Hepatocyte (in vitro differentiated cells): ENCODE data around the gene HIRIP3. TPM values are rescaled to one million over a fixed set of nuclear protein-coding genes. Genes with fewer than 3 reads are reported as not detected.
A peak's percentile ranks its signal among the peaks of the same experiment; 100 is the strongest.

Experiments used
- DNase-seq: peaks from one replicate; pipeline ENCODE4 v3.0.0-alpha.2; 2016; ENCODE audit warnings: low spot score
- H2AFZ ChIP-seq: fragments of 200-600 bp; sonication (generic); 2 replicates; pipeline ENCODE4 v1.6.0; 2016; ENCODE audit warnings: antibody characterized with exemption, mild to moderate bottlenecking
- H3K27ac ChIP-seq: fragments of 200-600 bp; sonication (generic); 2 replicates; pipeline ENCODE4 v1.5.1; 2016; ENCODE audit warnings: mild to moderate bottlenecking
- H3K27me3 ChIP-seq: fragments of 200-600 bp; sonication (generic); 2 replicates; pipeline ENCODE4 v1.6.1; 2016
- H3K36me3 ChIP-seq: fragments of 200-600 bp; sonication (generic); replicated peaks from 2 replicates; pipeline ENCODE4 v1.5.1; 2016; ENCODE audit warnings: low read depth; ENCODE audit not compliant: insufficient read depth
- H3K4me1 ChIP-seq: fragments of 200-600 bp; sonication (generic); 2 replicates; pipeline ENCODE4 v1.5.1; 2016; ENCODE audit warnings: mild to moderate bottlenecking, moderate library complexity; ENCODE audit not compliant: insufficient read depth
- H3K4me2 ChIP-seq: fragments of 200-600 bp; sonication (generic); 2 replicates; pipeline ENCODE4 v1.6.0; 2016
- H3K4me3 ChIP-seq: fragments of 200-600 bp; sonication (generic); 2 replicates; pipeline ENCODE4 v1.5.1; 2016; ENCODE audit warnings: mild to moderate bottlenecking
- H3K79me2 ChIP-seq: fragments of 200-600 bp; sonication (generic); 2 replicates; pipeline ENCODE4 v1.6.0; 2017; ENCODE audit warnings: mild to moderate bottlenecking
- H3K9me2 ChIP-seq: fragments of 200-600 bp; sonication (generic); replicated peaks from 2 replicates; pipeline ENCODE4 v1.6.0; 2017; ENCODE audit warnings: mild to moderate bottlenecking; ENCODE audit not compliant: insufficient read depth
- H3K9me3 ChIP-seq: fragments of 200-600 bp; sonication (generic); 2 replicates; pipeline ENCODE4 v1.5.1; 2016; ENCODE audit warnings: low read depth, mild to moderate bottlenecking
- H4K20me1 ChIP-seq: fragments of 200-600 bp; sonication (generic); 2 replicates; pipeline ENCODE4 v1.6.0; 2016; ENCODE audit warnings: mild to moderate bottlenecking; ENCODE audit not compliant: insufficient read depth, poor library complexity, severe bottlenecking
- CTCF ChIP-seq: fragments of 200-600 bp; sonication (generic); IDR thresholded peaks from 2 replicates; pipeline ENCODE4 v1.5.1; 2016; ENCODE audit warnings: antibody characterized with exemption, mild to moderate bottlenecking; ENCODE audit not compliant: poor library complexity
- EZH2 ChIP-seq: fragments of 200-600 bp; sonication (generic); IDR thresholded peaks from 2 replicates; pipeline ENCODE4 v1.6.1; 2016; ENCODE audit warnings: antibody characterized with exemption, mild to moderate bottlenecking, borderline replicate concordance
- EZH2phosphoT487 ChIP-seq: fragments of 200-600 bp; sonication (generic); IDR thresholded peaks from one replicate; pipeline ENCODE4 v1.6.1; 2018; ENCODE audit warnings: antibody characterized with exemption, mild to moderate bottlenecking, low read depth, moderate library complexity; ENCODE audit not compliant: unreplicated experiment, severe bottlenecking
- WGBS: methylation state at CpG from one replicate; pipeline ENCODE4 v1.1.6; 2016; ENCODE audit warnings: low lambda C conversion rate; ENCODE audit errors: missing lambda C conversion rate; 5-methylcytosine and 5-hydroxymethylcytosine counted together
- polyA plus RNA-seq: library from polyadenylated mRNA; unstranded; fragments of >200 nt; fragmentation: Nextera tagmentation; extraction: Ambion mirVana; gene quantifications from 2 replicates; pipeline ENCODE4 v1.2.1, GENCODE V29; 2016
- total RNA-seq: library from RNA; depleted of rRNA; stranded (reverse); fragments of >200 nt; gene quantifications from 2 replicates; pipeline ENCODE4 v1.2.3, GENCODE V29; 2014

HIRIP3 gene
- total and polyA plus RNA-seq, 2 experiments from 2014 or later = 10.6 to 12.9 TPM

GRCh38 chr16:29947897-29948296 lies 47.5 kb downstream of the HIRIP3 start:
- Histone ChIP-seq H3K9me3 (no peaks in the 10 kb centered on the region), H3K4me3 (no peak overlapping the region), H4K20me1 (no peaks in the 10 kb centered on the region), H2AFZ (no peak overlapping the region), H3K4me2 (no peak overlapping the region), H3K36me3 (no peaks in the 10 kb centered on the region), H3K4me1 (peaks cover 19% of the 10 kb centered on the region), H3K27me3 (no peaks in the 10 kb centered on the region), H3K27ac (no peak overlapping the region), H3K9me2 (no peaks in the 10 kb centered on the region), H3K79me2 (no peaks in the 10 kb centered on the region)
- TF ChIP-seq EZH2 = no peak
- TF ChIP-seq EZH2phosphoT487 = no peak
- no peak for TF ChIP-seq CTCF
- 90% methylated on average over 2 of the region's 2 CpGs for WGBS
- no peak for DNase-seq

GRCh38 chr16:29943846-29944799 lies 51.3 kb downstream of the HIRIP3 start:
- H3K79me2 ChIP-seq = no peaks in the 10 kb centered on the region
- peak overlapping the region; percentile 59 for H3K4me2 ChIP-seq
- H3K4me3 ChIP-seq = no peak overlapping the region
- no peaks in the 10 kb centered on the region for H3K27me3 ChIP-seq
- TF ChIP-seq EZH2phosphoT487 (no peak), CTCF (peak; percentile 41)
- H3K36me3 ChIP-seq = no peaks in the 10 kb centered on the region
- peak; percentile 91 for DNase-seq
- peaks cover 19% of the 10 kb centered on the region for H3K4me1 ChIP-seq
- no peaks in the 10 kb centered on the region for H3K9me2 ChIP-seq
- no peaks in the 10 kb centered on the region for H3K9me3 ChIP-seq
- peak overlapping the region; percentile 93 for H3K27ac ChIP-seq
- H4K20me1 ChIP-seq = no peaks in the 10 kb centered on the region
- WGBS = 20% methylated on average over 11 of the region's 11 CpGs
- peak overlapping the region; percentile 8 for H2AFZ ChIP-seq

Other genes starting within 250 kb of the HIRIP3 start
- 0.10 TPM in 1 of 2 replicates, not detected in the other for gene C16orf54, start 249.6 kb downstream of the HIRIP3 start, total RNA-seq
- gene C16orf54, start 249.6 kb downstream of the HIRIP3 start, polyA plus RNA-seq = 0.16 and 0.52 TPM in 2 replicates
- 2.1 and 3.0 TPM in 2 replicates for gene ZG16, start 217.4 kb downstream of the HIRIP3 start, total RNA-seq
- gene ZG16, start 217.4 kb downstream of the HIRIP3 start, polyA plus RNA-seq = 1.9 and 2.7 TPM in 2 replicates
- gene KIF22, start 204.9 kb downstream of the HIRIP3 start, total RNA-seq = 42.6 and 43.3 TPM in 2 replicates
- 42.5 and 44.5 TPM in 2 replicates for gene KIF22, start 204.9 kb downstream of the HIRIP3 start, polyA plus RNA-seq
- 123 and 132 TPM in 2 replicates for gene MAZ, start 189.1 kb downstream of the HIRIP3 start, total RNA-seq
- 190 and 192 TPM in 2 replicates for gene MAZ, start 189.1 kb downstream of the HIRIP3 start, polyA plus RNA-seq
- gene PRRT2, start 183.4 kb downstream of the HIRIP3 start, total RNA-seq = 7.0 and 8.0 TPM in 2 replicates
- 11.1 and 23.9 TPM in 2 replicates for gene PRRT2, start 183.4 kb downstream of the HIRIP3 start, polyA plus RNA-seq
- gene PAGR1, start 179.5 kb downstream of the HIRIP3 start, total RNA-seq = 31.6 and 39.3 TPM in 2 replicates
- 48.5 and 53.4 TPM in 2 replicates for gene PAGR1, start 179.5 kb downstream of the HIRIP3 start, polyA plus RNA-seq
- gene MVP, start 175.2 kb downstream of the HIRIP3 start, total RNA-seq = 80.0 and 121 TPM in 2 replicates
- gene MVP, start 175.2 kb downstream of the HIRIP3 start, polyA plus RNA-seq = 140 and 146 TPM in 2 replicates
- 94.1 and 97.1 TPM in 2 replicates for gene CDIPT, start 132.4 kb downstream of the HIRIP3 start, total RNA-seq
- 143 and 147 TPM in 2 replicates for gene CDIPT, start 132.4 kb downstream of the HIRIP3 start, polyA plus RNA-seq
- 18.0 and 36.1 TPM in 2 replicates for gene SEZ6L2, start 96.1 kb downstream of the HIRIP3 start, total RNA-seq
- 39.9 and 45.8 TPM in 2 replicates for gene SEZ6L2, start 96.1 kb downstream of the HIRIP3 start, polyA plus RNA-seq
- gene ASPHD1, start 95.1 kb downstream of the HIRIP3 start, total RNA-seq = 12.6 and 18.6 TPM in 2 replicates
- 35.5 and 40.0 TPM in 2 replicates for gene ASPHD1, start 95.1 kb downstream of the HIRIP3 start, polyA plus RNA-seq
- 5.3 and 14.3 TPM in 2 replicates for gene KCTD13, start 69.4 kb downstream of the HIRIP3 start, total RNA-seq
- 18.8 and 23.5 TPM in 2 replicates for gene KCTD13, start 69.4 kb downstream of the HIRIP3 start, polyA plus RNA-seq
- gene TMEM219, start 33.5 kb downstream of the HIRIP3 start, total RNA-seq = 106 and 119 TPM in 2 replicates
- 175 and 189 TPM in 2 replicates for gene TMEM219, start 33.5 kb downstream of the HIRIP3 start, polyA plus RNA-seq
- 28.0 and 33.4 TPM in 2 replicates for gene TAOK2, start 21.7 kb downstream of the HIRIP3 start, total RNA-seq
- gene TAOK2, start 21.7 kb downstream of the HIRIP3 start, polyA plus RNA-seq = 24.3 and 24.5 TPM in 2 replicates
- 61.2 and 99.9 TPM in 2 replicates for gene INO80E, start 624 bp upstream of the HIRIP3 start, total RNA-seq
- 14.0 and 17.6 TPM in 2 replicates for gene INO80E, start 624 bp upstream of the HIRIP3 start, polyA plus RNA-seq
- gene DOC2A, start 15.4 kb upstream of the HIRIP3 start, total RNA-seq = 6.8 and 6.9 TPM in 2 replicates
- gene DOC2A, start 15.4 kb upstream of the HIRIP3 start, polyA plus RNA-seq = 11.4 and 13.0 TPM in 2 replicates
- gene C16orf92, start 27.6 kb upstream of the HIRIP3 start, total RNA-seq = not detected in 2 replicates
- gene C16orf92, start 27.6 kb upstream of the HIRIP3 start, polyA plus RNA-seq = not detected in 2 replicates
- not detected in 2 replicates for gene TLCD3B, start 35.7 kb upstream of the HIRIP3 start, total RNA-seq
- not detected in 2 replicates for gene TLCD3B, start 35.7 kb upstream of the HIRIP3 start, polyA plus RNA-seq
- 392 and 397 TPM in 2 replicates for gene ALDOA, start 70.1 kb upstream of the HIRIP3 start, total RNA-seq
- gene ALDOA, start 70.1 kb upstream of the HIRIP3 start, polyA plus RNA-seq = 882 and 924 TPM in 2 replicates
- gene PPP4C, start 80.4 kb upstream of the HIRIP3 start, total RNA-seq = 107 and 123 TPM in 2 replicates
- 212 and 236 TPM in 2 replicates for gene PPP4C, start 80.4 kb upstream of the HIRIP3 start, polyA plus RNA-seq
- gene TBX6, start 96.3 kb upstream of the HIRIP3 start, total RNA-seq = 0.56 and 0.60 TPM in 2 replicates
- gene TBX6, start 96.3 kb upstream of the HIRIP3 start, polyA plus RNA-seq = 0.10 and 0.19 TPM in 2 replicates
- gene YPEL3, start 100.6 kb upstream of the HIRIP3 start, total RNA-seq = 19.3 and 20.1 TPM in 2 replicates
- 82.1 and 103 TPM in 2 replicates for gene YPEL3, start 100.6 kb upstream of the HIRIP3 start, polyA plus RNA-seq
- gene GDPD3, start 117.9 kb upstream of the HIRIP3 start, total RNA-seq = 0.67 TPM in 1 of 2 replicates, not detected in the other
- gene GDPD3, start 117.9 kb upstream of the HIRIP3 start, polyA plus RNA-seq = 5.4 and 11.2 TPM in 2 replicates
- gene MAPK3, start 127.6 kb upstream of the HIRIP3 start, total RNA-seq = 34.6 and 57.6 TPM in 2 replicates
- 31.3 and 38.1 TPM in 2 replicates for gene MAPK3, start 127.6 kb upstream of the HIRIP3 start, polyA plus RNA-seq
- gene CORO1A, start 188.0 kb upstream of the HIRIP3 start, total RNA-seq = 2.4 and 3.2 TPM in 2 replicates
- 1.7 and 3.4 TPM in 2 replicates for gene CORO1A, start 188.0 kb upstream of the HIRIP3 start, polyA plus RNA-seq
- gene BOLA2B, start 198.0 kb upstream of the HIRIP3 start, total RNA-seq = 211 and 237 TPM in 2 replicates
- gene BOLA2B, start 198.0 kb upstream of the HIRIP3 start, polyA plus RNA-seq = 124 and 132 TPM in 2 replicates
- gene SLX1A, start 198.3 kb upstream of the HIRIP3 start, total RNA-seq = 22.1 and 25.1 TPM in 2 replicates
- 111 and 125 TPM in 2 replicates for gene SLX1A, start 198.3 kb upstream of the HIRIP3 start, polyA plus RNA-seq
- 8.1 and 17.8 TPM in 2 replicates for gene SULT1A3, start 203.6 kb upstream of the HIRIP3 start, total RNA-seq
- 23.1 and 32.3 TPM in 2 replicates for gene SULT1A3, start 203.6 kb upstream of the HIRIP3 start, polyA plus RNA-seq